MV-4-11 (cell line): ENCODE data around the gene EML6.
"Not testable (repeated sequence)": the region's sequence is repeated elsewhere in the genome, so short reads cannot be mapped to it uniquely, and the experiment has no call there.

Experiments used
- DNase-seq: peaks from one replicate; lab custom pipeline; 2025; lab: John Stamatoyannopoulos, UW

The EML6 gene

GRCh38 chr2:54803783-54804751 lies 80.6 kb downstream of the EML6 start:
- DNase-seq, result no peak

GRCh38 chr2:54805255-54805654 lies 81.8 kb downstream of the EML6 start:
- DNase-seq, result no peak

GRCh38 chr2:54806975-54807374 lies 83.5 kb downstream of the EML6 start:
- no peak for DNase-seq

GRCh38 chr2:54808661-54809060 lies 85.2 kb downstream of the EML6 start:
- no peak for DNase-seq

GRCh38 chr2:54809819-54810218 lies 86.4 kb downstream of the EML6 start:
- DNase-seq, result no peak

- DNase-seq, result no peak
Measured at GRCh38 chr2:54810246-54810645, 86.8 kb downstream of the EML6 start.

GRCh38 chr2:54813584-54813983 lies 90.1 kb downstream of the EML6 start:
- no peak for DNase-seq

- no peak for DNase-seq
Measured at GRCh38 chr2:54814389-54815147, 91.1 kb downstream of the EML6 start.

GRCh38 chr2:54815148-54815539 lies 91.7 kb downstream of the EML6 start:
- no peak for DNase-seq

- no peak for DNase-seq
Measured at GRCh38 chr2:54818226-54818625, 94.8 kb downstream of the EML6 start.

GRCh38 chr2:54820558-54820957 lies 97.1 kb downstream of the EML6 start:
- DNase-seq, result no peak

- DNase-seq, result no peak
Measured at GRCh38 chr2:54824567-54824966, 101.1 kb downstream of the EML6 start.

GRCh38 chr2:54830546-54830945 lies 107.1 kb downstream of the EML6 start:
- DNase-seq, result no peak

GRCh38 chr2:54831480-54831879 lies 108.0 kb downstream of the EML6 start:
- no peak for DNase-seq

GRCh38 chr2:54834721-54835120 lies 111.3 kb downstream of the EML6 start:
- DNase-seq, result no peak

GRCh38 chr2:54836477-54836876 lies 113.0 kb downstream of the EML6 start:
- no peak for DNase-seq

GRCh38 chr2:54838585-54839035 lies 115.1 kb downstream of the EML6 start:
- DNase-seq, result peak; percentile 16

GRCh38 chr2:54839461-54840255 lies 116.2 kb downstream of the EML6 start:
- DNase-seq, result no peak

GRCh38 chr2:54840559-54841468 lies 117.4 kb downstream of the EML6 start:
- DNase-seq, result no peak

GRCh38 chr2:54841500-54841899 lies 118.0 kb downstream of the EML6 start:
- DNase-seq, result not testable (repeated sequence)

- peak; percentile 59 for DNase-seq
Measured at GRCh38 chr2:54845094-54845493, 121.6 kb downstream of the EML6 start.
